ENCODE results near the gene PCK1.
A peak's percentile ranks its signal among the peaks of the same experiment; 100 is the strongest.
"Not testable (repeated sequence)": the region's sequence is repeated elsewhere in the genome, so short reads cannot be mapped to it uniquely, and the experiment has no call there.

The PCK1 gene

GRCh38 chr20:57560554-57561355, at the start of gene PCK1:
Gene PCK1, plus strand, starts transcription at chr20:57561110. Its CDS starts 302 bp downstream, at chr20:57561412.
- no peak for DNase-seq

GRCh38 chr20:57511709-57512108, 49.2 kb upstream of the PCK1 start:
- not testable (repeated sequence) for DNase-seq

DNA sequence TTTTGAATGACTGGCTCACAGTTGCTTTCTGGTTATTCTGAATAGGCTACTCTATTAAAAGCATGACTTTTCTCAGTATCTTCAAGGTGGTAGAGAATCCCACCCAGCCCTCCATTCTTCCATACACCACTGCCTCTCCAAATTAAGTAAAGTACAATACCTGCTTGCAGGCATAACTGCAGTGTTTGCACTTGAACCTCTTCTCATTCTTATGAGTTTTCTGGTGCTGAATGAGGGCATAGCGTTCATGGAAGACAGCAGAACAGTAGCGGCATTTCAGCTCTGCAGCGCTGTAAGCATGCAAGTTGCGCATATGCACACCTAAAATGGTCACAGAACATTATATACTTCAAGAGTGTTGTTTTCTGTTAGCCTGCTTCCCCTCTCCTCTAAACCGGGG, 48.5 kb upstream of the PCK1 start:
- DNase-seq, result no peak

DNA sequence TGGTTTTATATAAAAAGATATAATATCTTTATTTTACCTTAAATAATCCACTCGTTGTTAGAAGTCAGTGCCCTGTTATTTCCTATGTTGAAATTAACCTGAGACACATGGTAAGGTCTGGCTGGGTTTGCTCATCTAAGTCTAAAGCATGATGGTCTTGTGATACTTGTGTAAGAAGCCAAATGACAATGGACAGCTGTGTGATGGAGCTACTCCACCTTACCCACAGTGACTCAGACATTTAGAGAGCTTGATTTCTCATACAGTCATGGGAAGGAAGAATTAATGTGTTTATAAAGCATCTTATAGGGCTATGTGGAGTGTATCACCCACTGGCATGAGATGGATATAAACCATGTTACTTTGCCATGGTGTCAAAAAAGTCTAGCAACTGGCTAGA, 47.7 kb upstream of the PCK1 start:
- DNase-seq, result no peak

GRCh38 chr20:57514273-57514751, 46.6 kb upstream of the PCK1 start:
- peak; percentile 47 for DNase-seq

DNA sequence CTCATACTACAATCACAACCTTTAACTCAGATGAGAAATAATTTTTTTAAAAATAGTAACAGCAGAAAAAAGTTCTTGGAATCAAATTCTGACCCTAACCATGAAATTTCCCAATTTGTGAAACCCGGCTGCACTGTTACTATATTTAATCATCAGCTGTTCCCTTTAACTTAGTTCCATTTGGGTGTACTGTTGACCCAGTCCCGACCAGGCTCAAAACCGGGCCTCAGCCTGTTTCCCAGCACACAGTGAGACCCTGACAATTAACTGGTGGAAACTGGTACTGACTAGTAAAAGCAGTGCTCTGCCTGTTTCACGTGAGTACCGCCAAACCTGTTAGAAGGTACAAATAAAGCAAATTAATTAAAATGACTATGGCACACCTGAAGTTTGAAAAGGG, 43.0 kb upstream of the PCK1 start:
- DNase-seq, result no peak

GRCh38 chr20:57522380-57523140, 38.4 kb upstream of the PCK1 start:
- DNase-seq, result no peak

DNA sequence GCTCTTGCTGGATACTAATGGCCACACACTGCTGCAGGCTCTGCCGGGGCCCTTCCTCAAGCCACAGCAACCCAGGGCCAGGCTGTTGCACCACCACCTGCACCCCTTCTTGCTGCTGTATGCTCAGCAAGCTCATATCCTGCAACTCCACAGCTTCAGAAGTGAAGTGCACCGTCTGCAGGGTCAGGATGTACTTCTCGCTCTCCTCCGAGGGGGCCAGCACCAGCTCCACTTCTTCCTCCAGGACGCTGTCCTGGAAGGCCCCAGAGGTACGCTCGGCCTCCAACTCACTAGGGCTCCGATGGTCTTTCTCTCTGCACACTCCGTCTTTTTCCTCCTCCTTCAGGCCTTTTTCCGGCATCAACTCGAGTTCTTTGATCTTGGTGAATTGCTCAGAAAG, 37.1 kb upstream of the PCK1 start:
- no peak for DNase-seq

GRCh38 chr20:57524511-57525176, 36.3 kb upstream of the PCK1 start, which contains the start of gene CTCFL:
Gene CTCFL, minus strand, starts transcription at chr20:57525140. Its CDS starts 935 bp downstream, at chr20:57524205.
- no peak for DNase-seq

GRCh38 chr20:57525328-57526086, 35.4 kb upstream of the PCK1 start:
- no peak for DNase-seq

GRCh38 chr20:57526087-57526884, 34.6 kb upstream of the PCK1 start:
- no peak for DNase-seq

GRCh38 chr20:57526885-57527460, 33.9 kb upstream of the PCK1 start:
- DNase-seq, result no peak

- no peak for DNase-seq
Measured at GRCh38 chr20:57527728-57528127, 33.2 kb upstream of the PCK1 start.

GRCh38 chr20:57528148-57528547, 32.8 kb upstream of the PCK1 start:
- DNase-seq, result no peak

DNA sequence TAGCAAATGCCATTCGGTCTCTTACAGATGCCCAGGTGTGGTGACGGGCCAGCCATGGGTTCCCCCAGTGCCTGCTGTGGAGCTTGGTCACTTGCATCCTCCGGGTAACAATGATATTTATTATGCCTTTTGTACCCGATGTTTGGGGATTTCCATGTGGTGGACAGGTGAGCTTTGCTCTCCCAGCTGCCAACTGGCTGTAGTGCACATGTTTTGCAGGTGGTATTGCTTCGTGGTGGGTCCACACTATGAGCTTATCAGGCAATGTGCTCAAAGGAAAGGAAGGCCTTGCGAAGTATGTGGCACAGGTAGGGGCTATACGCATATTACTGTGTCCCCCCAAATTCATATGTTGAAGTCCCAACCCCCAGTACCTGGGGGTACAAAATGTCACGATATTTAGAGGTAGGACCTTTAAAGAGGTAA, 31.7 kb upstream of the PCK1 start:
- no peak for DNase-seq

- no peak for DNase-seq
Measured at GRCh38 chr20:57529810-57530209, 31.1 kb upstream of the PCK1 start.

DNA sequence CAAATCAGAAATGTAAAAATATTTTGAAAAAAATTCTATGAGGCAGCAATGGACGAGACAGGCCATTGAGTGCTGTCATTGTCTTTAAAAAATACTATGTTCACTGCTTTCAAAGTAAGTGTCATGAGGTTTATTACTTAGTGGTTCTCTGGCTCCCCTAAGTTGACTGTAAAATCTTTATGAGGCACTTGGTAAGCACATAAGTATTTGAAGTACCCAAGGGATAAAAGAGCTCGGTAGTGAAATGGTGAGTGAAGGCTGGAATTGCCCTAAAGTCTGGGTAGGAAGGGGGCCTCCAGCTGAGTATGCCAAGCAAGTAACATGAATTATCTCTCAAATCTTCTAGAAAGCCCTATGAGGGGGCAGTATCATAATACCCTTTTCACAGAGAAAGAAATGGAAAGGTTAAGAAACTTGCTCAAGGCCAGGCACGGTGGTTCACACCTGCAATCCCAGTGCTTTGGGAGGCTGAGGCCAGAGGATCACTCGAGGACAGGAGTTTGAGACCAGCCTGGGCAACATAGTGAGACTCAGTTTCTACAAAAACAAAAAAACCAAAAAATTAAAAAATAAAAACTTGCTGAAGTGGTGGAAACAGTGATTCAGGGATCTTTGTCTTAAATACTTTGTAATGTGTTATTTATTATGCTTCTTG, 30.5 kb upstream of the PCK1 start:
- DNase-seq, result no peak

DNA sequence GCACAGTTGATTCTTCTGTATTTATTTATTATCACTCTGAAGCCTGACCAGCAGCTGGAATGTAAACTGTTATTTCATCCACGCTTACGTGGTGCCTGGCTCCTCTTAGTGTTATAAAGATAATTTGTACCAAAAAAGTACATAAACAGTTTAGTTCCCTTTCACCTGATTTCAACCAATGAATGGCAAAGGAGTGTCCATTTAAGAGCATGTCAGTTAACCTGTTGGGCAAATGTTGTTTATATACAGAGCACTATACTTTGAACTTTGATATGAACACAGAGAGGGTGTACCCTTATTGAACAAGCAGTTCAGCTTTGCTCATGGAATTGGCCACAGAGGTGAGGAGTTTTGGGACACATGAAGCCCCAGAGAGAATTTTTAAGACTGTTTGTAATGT, 28.8 kb upstream of the PCK1 start:
- no peak for DNase-seq

- DNase-seq, result no peak
Measured at GRCh38 chr20:57535297-57535696, 25.6 kb upstream of the PCK1 start.

GRCh38 chr20:57536120-57536708, 24.7 kb upstream of the PCK1 start:
- DNase-seq, result no peak
